Transverse colon (tissue), 4 donors: ENCODE measurements around the gene UNC93B1. TPM values are rescaled to one million over a fixed set of nuclear protein-coding genes. Genes with fewer than 3 reads are reported as not detected.

ENCODE experiments used
- DNase-seq: peaks from one replicate; pipeline ENCODE4 v3.0.0-alpha.2; 2019
- H3K27ac ChIP-seq, 4 donors: fragments of 200-600 bp; sonication (generic); 2 replicates each; pipeline ENCODE4 v1.5.1; 2016 to 2018; ENCODE audit warnings: inconsistent platforms in 4 of 4
- H3K27me3 ChIP-seq: fragments of 200-600 bp; sonication (generic); 2 replicates; pipeline ENCODE4 v1.5.1; 2017; ENCODE audit warnings: inconsistent platforms
- H3K36me3 ChIP-seq, 4 donors: fragments of 200-600 bp; sonication (generic); 2 replicates each; pipeline ENCODE4 v1.5.1; 2017 to 2019; ENCODE audit warnings: inconsistent platforms in 4 of 4
- H3K4me1 ChIP-seq, 4 donors: fragments of 200-600 bp; sonication (generic); 2 replicates each; pipeline ENCODE4 v1.5.1; 2017 to 2020; ENCODE audit warnings: inconsistent platforms in 4 of 4
- H3K4me3 ChIP-seq, 4 donors: fragments of 200-600 bp; sonication (generic); 1 replicate in 1 of 4; 2 replicates in 3 of 4; pipeline versions ENCODE4 v1.5.1 to v1.6.1; 2017 to 2019; ENCODE audit warnings: inconsistent platforms in 4 of 4
- H3K9me3 ChIP-seq, 2 donors: fragments of 200-600 bp; sonication (generic); 2 replicates each; pipeline ENCODE4 v1.5.1; 2017 to 2019; ENCODE audit warnings: inconsistent platforms in 2 of 2
- CTCF ChIP-seq, 5 experiments: fragments of 200-600 bp in 3 of 5; fragments of 450-650 bp in 2 of 5; sonication (generic) in 3 of 5; IDR thresholded peaks; 1 replicate in 2 of 5; 2 replicates in 3 of 5; pipeline ENCODE4 v1.5.1; 2016 to 2017; ENCODE audit warnings: antibody characterized with exemption in 5 of 5, inconsistent platforms in 3 of 5, mild to moderate bottlenecking in 2 of 5, moderate library complexity in 1 of 5
- EP300 ChIP-seq: sonication (generic); formaldehyde crosslinking; IDR thresholded peaks from one replicate; pipeline ENCODE4 v1.6.1; 2017; ENCODE audit warnings: antibody characterized with exemption, low read depth
- POLR2A ChIP-seq: fragments of 450-650 bp; IDR thresholded peaks from one replicate; pipeline ENCODE4 v1.6.1; 2016; ENCODE audit warnings: antibody characterized with exemption, mild to moderate bottlenecking, moderate library complexity
- POLR2AphosphoS5 ChIP-seq, 3 donors: sonication (generic); formaldehyde crosslinking; IDR thresholded peaks; one replicate each; pipeline ENCODE4 v1.6.1; 2016; ENCODE audit warnings: antibody characterized with exemption in 3 of 3
- WGBS, 2 donors: methylation state at CpG; one replicate each; pipeline ENCODE4 v1.1.5; 2018; ENCODE audit warnings: low coverage in 1 of 2; 5-methylcytosine and 5-hydroxymethylcytosine counted together
- in situ Hi-C, 4 donors: fragments of 200-750 bp; cut with MboI; loops; one replicate each; pipeline versions ENCODE4 v1.15.0 to v1.15.1; 2017; ENCODE audit warnings: low sequenced_read_pairs in 3 of 4, low pct_ligation_motif_present in 1 of 4, low pct_unique_long_range_greater_than_20kb in 1 of 4
- intact Hi-C: fragments of 100-400 bp; cut with DNase I; formaldehyde crosslinking; loops from one replicate; pipeline ENCODE4 v1.15.1; 2023; ENCODE audit warnings: low total_unique reads
- total RNA-seq, 4 donors: library from RNA; depleted of rRNA; stranded (reverse); fragments of >200 nt; gene quantifications; one replicate each; pipeline ENCODE4 v1.1.0, GENCODE V29; 2016

UNC93B1 gene
- total RNA-seq, 4 donors from 2014 or later = 32.2 to 67.7 (median 54.7) TPM

- no peak for TF ChIP-seq POLR2AphosphoS5 (IDR thresholded peaks at IDR 0.05)
- TF ChIP-seq POLR2A = no peak
- no peak for TF ChIP-seq CTCF (IDR thresholded peaks at IDR 0.05)
- H3K27ac ChIP-seq = peak overlapping the region in 1 of 4 donors; percentile 96
- no peak overlapping the region for H3K4me3 ChIP-seq
Measured at GRCh38 chr11:68032003-68032402, 28.1 kb upstream of the UNC93B1 start.

GRCh38 chr11:68031144-68031464 is 27.2 kb upstream of the UNC93B1 start:
- Histone ChIP-seq H3K27me3 (no peaks in the 10 kb centered on the region), H3K9me3 (no peaks in the 10 kb centered on the region), H3K4me3 (peak overlapping the region; percentile 71 to 86 (median 80)), H3K36me3 (no peaks in the 10 kb centered on the region), H3K27ac (peak overlapping the region; percentile 89 to 96 (median 90)), H3K4me1 (peaks cover 9 to 25% (median 18%) of the 10 kb centered on the region in 4 donors)
- TF ChIP-seq EP300 = no peak
- no peak for TF ChIP-seq POLR2A
- TF ChIP-seq POLR2AphosphoS5 (IDR thresholded peaks at IDR 0.05) = no peak
- no peak for TF ChIP-seq CTCF (IDR thresholded peaks at IDR 0.05)
- intact Hi-C loops = loop anchor here (10.0 kb wide), 1 partner anchor 94 kb away; the partner anchor contains the start of gene CHKA
- in situ Hi-C loops = no loop called here
- no peak for DNase-seq
- 0 to 11% methylated on average over 1 to 10 of the region's 10 CpGs for WGBS, 2 donors

More at GRCh38 chr11:68032003-68032402, 28.1 kb upstream of the UNC93B1 start:
- Histone ChIP-seq H3K9me3 (no peaks in the 10 kb centered on the region), H3K36me3 (no peaks in the 10 kb centered on the region), H3K4me1 (peaks cover 9 to 32% (median 18%) of the 10 kb centered on the region in 4 donors), H3K27me3 (no peaks in the 10 kb centered on the region)
- DNase-seq = no peak
- intact Hi-C loops (loop anchor here (10.0 kb wide), 1 partner anchor 93 kb away; the partner anchor contains the start of gene CHKA), in situ Hi-C loops (no loop called here)
- WGBS, 2 donors = 60 to 63% methylated on average over 6 to 9 of the region's 9 CpGs

- in situ Hi-C loops (no loop called here), intact Hi-C loops (loop anchor here (10.0 kb wide), 1 partner anchor 94 kb away; the partner anchor contains the start of gene CHKA)
- H3K9me3 ChIP-seq = no peaks in the 10 kb centered on the region
- H3K27ac ChIP-seq = peak within 1 kb of the TSS; percentile 89 to 96 (median 90)
- no peaks in the 10 kb centered on the region for H3K36me3 ChIP-seq
- WGBS, 2 donors = 1% methylated on average over 35 of the region's 56 CpGs; no CpG with 5 or more reads in 1 of the 2 donors
- TF ChIP-seq EP300 (no peak), POLR2A (peak; percentile 66), POLR2AphosphoS5 (IDR thresholded peaks at IDR 0.05) (peak; percentile 59 to 86 (median 85))
- H3K4me1 ChIP-seq = peaks cover 9 to 22% (median 18%) of the 10 kb centered on the region in 4 donors
- no peaks in the 10 kb centered on the region for H3K27me3 ChIP-seq
- H3K4me3 ChIP-seq = peak within 1 kb of the TSS; percentile 71 to 86 (median 80)
- DNase-seq = peak; percentile 97
Measured at GRCh38 chr11:68030318-68031143, 26.6 kb upstream of the UNC93B1 start, which contains the start of gene NDUFS8. TSS of gene NDUFS8 (plus strand) at chr11:68030681. CDS start at chr11:68032152, 1,471 bp downstream.

- H3K4me1 ChIP-seq = peaks cover 9 to 22% (median 18%) of the 10 kb centered on the region in 4 donors
- DNase-seq = no peak
- intact Hi-C loops = no loop called here
- no peaks in the 10 kb centered on the region for H3K36me3 ChIP-seq
- TF ChIP-seq CTCF (IDR thresholded peaks at IDR 0.05) = no peak
- no peak for TF ChIP-seq POLR2AphosphoS5 (IDR thresholded peaks at IDR 0.05)
- TF ChIP-seq EP300 = no peak
- TF ChIP-seq POLR2A = no peak
- H3K27me3 ChIP-seq = no peaks in the 10 kb centered on the region
- WGBS, 2 donors = 94% methylated on average over 12 of the region's 12 CpGs; no CpG with 5 or more reads in 1 of the 2 donors
- H3K9me3 ChIP-seq = no peaks in the 10 kb centered on the region
- H3K4me3 ChIP-seq = no peak overlapping the region
- no peak overlapping the region for H3K27ac ChIP-seq
- in situ Hi-C loops = no loop called here
Measured at GRCh38 chr11:68028802-68029545, 25.1 kb upstream of the UNC93B1 start.
